Stimulated activated CD4-positive, alpha-beta T cell treated with anti-CD3 and anti-CD28 coated beads, TNF-alpha, amount 100 ng/mL, for 48 hours (primary cell): Measurements from ENCODE around the gene MBD3L2.
"Not testable (repeated sequence)": the region's sequence is repeated elsewhere in the genome, so short reads cannot be mapped to it uniquely, and the experiment has no call there.

Experiments
- DNase-seq, 3 donors: peaks; one replicate each; pipeline ENCODE4 v3.0.0-alpha.2; 2020; ENCODE audit warnings: low read depth in 3 of 3

MBD3L2 gene

DNA sequence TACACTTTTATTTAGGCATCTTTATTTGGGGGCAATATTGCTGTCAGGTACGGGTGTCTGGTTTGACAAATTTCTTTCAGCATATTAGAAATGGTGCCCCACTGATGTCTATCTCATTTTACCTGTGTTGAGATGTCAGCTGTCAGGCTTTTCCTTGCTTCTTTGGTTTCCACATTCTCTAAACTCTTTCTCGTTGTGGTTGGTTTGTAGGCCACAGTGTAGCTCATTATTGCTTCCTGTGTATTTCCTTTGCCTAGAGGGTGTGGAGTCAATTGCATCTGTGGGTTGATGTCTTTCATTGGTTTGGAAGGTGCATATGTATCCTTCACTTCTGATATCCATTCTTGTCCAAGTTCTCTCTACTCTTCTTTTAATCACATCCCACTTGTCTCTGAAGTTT lies 10.9 kb downstream of the MBD3L2 start:
- DNase-seq, result not testable (repeated sequence)

DNA sequence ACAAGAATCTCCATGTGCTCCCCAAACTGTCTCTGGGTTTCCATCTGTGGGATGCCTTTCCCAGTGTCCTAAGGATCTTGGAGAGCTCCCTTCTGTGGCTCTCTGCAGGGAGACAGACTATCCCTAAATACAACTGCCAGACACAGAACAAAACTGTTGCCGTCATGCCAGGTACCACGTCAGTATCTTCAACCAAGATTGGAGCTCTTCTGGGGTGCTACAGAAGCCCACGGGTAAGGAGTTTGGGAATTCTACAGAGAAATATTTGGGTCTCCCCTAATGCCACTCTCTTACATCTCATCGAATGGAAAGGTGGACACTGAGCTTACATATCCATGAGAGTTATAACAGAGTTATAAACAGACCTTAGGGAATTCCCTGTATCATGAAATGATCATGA lies 14.2 kb downstream of the MBD3L2 start:
- DNase-seq, result no peak

DNA sequence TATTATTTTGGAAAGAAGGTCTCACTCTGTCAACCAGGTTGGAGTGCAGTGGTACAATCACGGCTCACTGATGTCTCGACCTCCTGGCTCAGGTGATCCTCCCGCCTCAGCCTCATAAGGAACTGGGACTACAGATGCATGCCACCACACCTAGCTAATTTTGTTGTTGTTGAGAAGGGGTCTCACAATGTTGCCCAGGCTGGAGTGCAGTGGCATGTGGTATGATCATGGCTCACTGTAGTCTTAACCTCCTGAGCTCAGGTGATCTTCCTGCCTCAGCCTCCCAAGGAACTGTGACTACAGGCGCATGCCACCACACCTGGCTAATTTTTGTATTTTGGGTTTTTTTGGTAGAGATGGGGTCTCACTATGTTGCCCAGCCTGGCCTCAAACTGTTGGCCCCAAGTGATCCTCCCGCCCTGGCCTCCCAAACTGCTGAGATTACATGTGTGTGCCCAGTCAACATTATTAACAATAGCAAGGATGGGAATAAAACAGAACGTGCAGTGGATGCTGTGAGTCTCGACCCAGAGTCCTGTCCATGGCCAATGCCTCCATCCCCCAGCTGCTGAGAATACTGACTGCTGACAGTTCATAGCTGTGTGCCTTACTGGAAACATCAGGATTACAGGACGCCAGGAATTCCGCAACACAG lies 14.8 kb downstream of the MBD3L2 start:
- no peak for DNase-seq

DNA sequence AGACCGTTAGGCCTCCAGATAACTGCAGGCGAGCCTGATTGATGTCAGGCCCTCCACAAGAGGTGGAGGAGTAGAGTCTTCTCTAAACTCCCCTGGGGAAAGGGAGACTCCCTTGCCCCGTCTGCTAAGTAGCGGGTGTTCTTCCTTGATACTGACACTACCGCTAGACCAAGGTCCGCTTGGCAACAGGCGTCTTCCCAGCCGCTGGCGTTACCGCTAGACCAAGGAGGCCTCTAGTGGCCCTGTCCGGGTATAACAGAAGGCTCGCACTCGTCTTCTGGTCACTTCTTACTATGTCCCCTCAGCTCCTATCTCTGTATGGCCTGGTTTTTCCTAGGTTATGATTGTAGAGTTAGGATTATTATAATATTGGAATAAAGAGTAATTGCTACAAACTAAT lies 18.0 kb downstream of the MBD3L2 start:
- DNase-seq, result not testable (repeated sequence)

DNA sequence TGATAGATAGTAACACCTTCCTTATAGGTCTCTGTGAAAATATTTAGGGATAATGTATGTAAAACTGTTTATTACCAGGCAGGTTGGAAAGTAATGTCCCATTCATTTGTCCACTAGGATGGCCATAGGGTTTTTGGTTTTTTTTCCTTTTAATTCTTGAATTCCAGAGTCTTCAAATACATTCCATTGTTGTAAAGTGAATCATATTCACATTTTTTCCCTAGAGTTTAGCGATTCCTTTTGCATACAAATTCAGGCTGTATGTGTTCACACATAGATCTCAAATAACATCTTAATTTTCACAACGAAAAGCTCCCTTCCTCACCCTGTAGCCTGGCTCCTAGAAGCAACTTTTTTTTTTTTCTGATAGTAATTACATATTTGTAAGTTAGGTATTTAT lies 18.6 kb downstream of the MBD3L2 start:
- no peak for DNase-seq

DNA sequence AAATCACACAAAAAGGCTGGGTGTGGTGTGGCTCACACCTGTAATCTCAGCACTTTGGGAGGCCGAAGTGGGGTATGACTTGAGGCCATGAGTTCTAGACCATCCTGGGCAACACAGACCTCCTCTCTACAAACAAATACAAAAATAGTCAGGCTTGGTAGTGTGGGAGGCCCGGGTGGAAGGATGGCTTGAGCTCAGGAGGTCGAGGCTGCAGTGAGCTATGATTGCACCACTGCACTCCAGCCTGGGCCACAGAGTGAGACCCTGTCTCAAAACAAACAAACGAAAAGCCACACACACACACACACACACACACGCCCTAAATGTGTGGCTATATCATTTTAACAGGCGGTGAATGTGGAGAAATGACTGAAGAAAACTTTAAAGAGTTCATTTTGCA lies 19.5 kb downstream of the MBD3L2 start:
- no peak for DNase-seq

DNA sequence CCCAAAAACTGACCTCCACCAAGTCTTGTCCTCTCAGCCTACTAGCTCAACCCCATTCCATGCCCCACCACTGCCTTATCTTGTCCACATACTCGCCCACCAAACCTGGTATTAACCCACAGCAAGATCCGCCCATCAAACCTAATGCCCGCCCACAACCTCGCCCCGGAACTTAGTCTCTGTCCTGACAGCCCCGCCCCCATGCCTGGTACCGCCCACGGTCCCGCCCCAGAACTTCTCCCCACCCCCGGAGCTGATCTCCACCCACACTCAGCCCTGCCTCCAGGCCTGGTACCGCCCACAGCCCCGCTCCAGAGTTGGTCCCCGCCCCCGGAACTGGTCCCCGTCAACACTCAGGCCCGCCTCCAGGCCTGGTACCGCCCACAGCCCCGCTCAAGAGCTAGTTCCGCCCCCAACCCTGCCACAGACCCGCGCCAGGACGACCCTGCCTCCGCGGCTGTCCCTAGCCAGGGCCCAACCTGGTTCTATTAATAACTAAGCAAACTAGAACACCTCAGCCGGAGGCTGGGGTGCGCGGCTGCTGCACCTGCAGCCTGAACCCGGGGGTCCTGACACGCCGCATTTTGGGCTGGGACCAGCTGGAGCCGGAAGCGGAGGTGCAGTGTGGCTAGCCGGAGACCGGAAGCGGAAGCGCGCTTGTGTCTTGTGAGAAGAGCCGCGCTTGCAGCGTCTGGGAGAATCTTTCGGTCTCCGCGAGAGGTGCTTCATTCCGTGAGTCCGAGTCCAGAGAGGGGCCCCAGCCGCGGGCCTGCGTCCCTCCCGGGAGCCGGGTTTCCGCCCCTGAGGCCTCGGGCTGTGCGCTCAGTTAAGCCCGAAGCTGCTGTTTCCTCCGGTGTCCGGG lies 20.2 kb downstream of the MBD3L2 start, which contains the start of gene ZNF557:
Gene ZNF557, plus strand, starts transcription at position 662 of the 862 bp plus-strand sequence. CDS start 5,372 bp downstream, outside the sequence.
- peak; percentile 96 to 99 (median 96) for DNase-seq

DNA sequence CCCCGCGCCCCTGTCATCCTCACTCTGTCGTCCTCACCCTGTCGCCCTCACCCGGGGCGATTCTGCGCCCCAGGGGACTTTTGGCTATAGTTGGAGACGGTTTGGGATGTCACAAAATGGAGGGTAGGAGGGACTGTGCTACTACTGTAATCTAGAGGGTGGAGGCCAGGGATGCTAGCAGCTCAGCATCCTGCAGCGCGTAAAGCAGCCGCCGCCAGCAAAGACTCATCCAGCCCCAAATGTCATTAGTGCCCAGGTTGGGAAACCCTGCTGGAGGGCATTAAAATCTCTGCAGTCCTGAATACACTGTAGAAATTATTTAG lies 20.7 kb downstream of the MBD3L2 start:
- no peak for DNase-seq

DNA sequence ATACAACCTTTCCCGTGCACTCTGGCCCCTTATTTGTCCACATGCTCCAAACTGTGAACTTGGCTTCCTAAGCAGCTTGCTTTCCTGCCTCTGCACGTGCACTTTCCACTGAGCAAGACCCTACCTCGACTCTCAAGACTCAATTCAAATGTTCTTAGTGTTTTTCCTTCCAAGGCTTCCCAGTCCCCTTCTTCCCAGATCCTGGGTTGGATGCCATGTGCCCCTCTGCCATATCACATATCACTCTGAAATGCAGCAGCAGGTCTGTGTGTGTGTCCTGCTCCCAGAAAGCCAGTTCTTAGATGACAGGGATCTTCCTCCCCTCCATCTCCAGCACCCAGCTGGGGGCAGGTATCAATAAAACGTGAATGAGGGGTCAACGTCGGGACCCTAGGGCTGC lies 23.4 kb downstream of the MBD3L2 start:
- no peak for DNase-seq

DNA sequence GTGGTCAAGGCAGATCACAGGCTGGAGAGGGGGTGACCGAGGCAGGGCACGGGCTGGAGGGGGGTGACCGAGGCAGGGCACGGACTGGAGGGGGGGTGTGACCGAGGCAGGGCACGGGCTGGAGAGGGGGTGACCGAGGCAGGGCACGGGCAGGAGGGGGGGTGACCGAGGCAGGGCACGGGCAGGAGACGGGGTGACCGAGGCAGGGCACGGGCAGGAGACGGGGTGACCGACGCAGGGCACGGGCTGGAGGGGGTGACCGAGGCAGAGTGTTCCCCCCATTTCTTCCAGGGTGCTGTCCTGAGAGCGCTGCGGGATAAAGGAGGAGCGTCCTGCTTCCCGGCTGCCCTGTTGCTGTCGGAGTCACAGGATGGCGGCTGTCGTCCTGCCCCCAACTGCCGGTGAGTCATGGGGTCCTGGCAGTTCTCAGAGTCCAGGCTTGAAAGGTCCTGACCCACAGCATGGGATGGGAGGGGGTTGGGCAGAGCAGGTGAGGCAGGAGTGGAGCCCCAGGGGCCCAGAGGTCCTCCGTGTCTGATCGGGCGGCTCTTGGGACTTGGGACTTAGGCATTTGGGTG lies 25.7 kb downstream of the MBD3L2 start:
- DNase-seq, result no peak

DNA sequence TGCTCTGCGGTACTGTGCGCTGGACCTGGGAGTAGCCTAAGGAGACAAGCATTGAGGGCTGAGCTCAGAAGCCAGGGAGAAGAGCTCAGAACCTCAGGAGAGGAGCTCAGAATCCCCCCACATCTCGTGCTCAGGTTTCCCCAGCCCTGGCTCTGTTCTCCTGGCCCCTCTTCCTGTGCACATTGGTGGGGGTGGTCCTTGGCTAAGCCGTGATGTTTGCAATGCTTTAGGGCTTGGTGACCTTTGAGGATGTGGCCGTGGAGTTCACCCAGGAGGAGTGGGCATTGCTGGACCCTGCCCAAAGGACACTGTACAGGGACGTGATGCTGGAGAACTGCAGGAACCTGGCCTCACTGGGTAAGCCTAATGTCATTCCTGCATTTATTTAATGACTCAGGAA lies 27.0 kb downstream of the MBD3L2 start:
- DNase-seq, result no peak

DNA sequence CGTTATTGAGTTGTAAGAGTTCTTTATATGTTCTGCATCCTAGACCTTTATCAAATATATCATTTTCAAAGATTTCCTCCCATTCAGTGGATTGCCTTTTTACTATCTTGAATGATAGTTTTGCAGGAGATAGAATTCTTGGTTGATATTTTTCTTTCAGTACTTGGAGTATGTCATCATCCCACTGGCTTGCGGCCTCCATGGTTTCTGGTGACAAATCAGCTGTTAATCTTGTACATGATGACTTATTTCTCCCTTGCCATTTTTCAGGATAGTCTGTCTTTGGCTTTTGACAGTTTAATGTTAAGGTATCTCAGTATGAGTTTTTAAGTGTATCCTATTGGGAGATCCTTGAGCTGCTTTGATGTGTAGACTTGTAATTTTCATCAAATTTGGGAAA lies 28.9 kb downstream of the MBD3L2 start:
- DNase-seq, result no peak

DNA sequence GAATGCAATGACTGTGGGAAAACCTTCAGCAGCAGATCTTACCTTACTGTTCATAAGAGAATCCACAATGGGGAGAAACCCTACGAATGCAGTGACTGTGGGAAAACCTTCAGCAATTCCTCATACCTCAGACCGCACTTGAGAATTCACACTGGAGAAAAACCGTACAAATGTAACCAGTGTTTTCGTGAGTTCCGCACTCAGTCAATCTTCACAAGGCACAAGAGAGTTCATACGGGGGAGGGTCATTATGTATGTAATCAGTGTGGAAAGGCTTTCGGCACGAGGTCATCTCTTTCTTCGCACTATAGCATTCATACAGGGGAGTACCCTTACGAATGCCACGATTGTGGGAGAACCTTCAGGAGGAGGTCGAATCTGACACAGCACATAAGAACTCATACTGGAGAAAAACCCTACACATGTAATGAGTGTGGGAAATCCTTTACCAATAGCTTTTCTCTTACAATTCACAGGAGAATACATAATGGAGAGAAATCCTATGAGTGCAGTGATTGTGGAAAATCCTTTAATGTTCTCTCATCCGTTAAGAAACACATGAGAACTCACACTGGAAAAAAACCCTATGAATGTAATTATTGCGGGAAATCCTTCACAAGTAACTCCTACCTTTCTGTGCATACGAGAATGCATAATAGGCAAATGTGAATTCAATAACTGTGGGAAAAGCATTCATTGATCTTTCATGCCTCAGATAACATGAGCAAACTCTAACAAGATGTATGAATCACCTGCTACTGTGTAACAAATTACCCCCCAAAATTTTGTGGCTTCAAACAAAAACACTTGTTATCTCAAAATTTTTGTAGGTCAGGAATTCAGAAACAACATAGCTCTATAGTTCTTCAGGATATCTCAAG lies 34.2 kb downstream of the MBD3L2 start:
- no peak for DNase-seq

DNA sequence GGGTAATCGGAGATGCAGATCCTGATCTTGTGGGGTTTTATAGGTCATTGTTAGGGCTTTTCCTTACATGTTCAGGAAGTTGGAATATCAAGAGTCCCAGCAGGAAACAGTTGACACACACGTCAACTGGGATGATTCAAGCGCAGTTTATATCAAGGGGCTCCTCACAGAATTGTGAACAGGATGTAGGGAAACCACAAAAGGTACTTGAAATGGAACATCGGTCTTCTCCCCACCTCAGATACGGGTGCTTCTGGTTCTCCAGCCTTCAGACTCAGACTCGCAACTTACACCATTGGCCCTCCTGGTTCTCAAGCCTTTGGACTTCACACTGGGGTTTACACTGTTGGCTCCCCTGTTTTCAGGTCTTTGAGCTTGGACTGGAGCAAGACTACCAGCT lies 39.9 kb downstream of the MBD3L2 start:
- no peak for DNase-seq

DNA sequence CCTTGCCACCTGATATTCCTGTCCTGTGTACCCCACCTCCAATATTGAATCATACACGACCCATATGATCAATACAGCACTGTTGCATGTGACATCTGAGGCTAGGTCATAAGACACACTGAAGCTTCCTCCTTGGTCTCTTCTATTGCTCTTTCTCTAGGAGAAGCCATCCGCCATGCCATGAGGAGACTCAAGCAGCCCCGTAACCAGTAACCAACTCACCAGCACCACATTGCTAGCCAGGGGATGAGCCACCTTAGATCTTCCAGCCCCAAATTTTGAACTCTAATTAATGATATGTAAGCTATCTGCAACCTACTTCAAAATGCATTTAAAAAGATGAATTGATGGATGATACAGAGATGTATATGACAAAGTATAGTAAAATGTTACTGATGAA lies 49.0 kb downstream of the MBD3L2 start:
- DNase-seq, result no peak

DNA sequence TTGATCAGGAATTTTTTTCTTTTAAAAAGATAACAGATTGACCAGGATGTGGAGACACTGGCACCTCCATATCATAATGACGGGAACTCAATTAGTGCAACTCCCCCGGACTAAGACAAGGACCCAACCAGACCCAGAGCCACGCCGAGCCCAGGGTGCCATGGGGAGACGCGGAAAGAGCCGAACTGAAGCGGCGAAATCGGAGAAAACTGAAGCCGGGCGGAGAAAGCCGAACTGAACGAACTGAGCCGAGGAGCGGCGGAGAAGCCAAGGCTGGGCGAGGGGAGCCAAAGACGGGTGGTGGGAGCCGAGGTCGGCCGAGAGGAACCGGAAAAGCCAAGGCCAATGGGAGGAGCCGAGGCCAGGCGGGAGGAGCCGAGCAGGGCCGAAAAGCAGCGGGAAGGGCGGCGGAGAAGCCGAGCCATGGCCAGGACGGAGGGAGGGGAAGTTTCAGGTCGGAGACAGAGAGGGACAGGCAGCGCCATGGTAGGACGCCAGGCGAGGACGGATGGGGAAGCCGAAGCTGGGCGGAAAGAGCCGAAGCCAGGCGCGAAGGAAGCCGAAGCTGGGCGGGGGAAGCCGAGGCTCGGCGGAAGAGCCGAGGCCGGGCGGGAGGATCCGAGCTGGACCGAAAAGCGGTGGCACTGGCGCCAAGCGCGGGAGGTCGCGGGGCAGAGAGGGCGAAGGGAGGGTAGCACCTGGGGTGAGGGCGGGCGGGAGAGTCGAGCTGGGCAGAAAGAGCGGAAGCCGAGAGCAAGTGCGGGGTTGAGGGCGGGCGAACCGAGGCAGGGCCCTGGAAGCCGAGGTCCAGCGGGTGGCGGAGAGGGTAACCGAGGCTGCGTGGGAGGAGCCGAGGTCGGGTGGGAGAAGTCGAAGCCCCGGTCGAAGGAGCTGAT lies 49.8 kb downstream of the MBD3L2 start:
- DNase-seq, result peak; percentile 82 to 88 (median 82)

DNA sequence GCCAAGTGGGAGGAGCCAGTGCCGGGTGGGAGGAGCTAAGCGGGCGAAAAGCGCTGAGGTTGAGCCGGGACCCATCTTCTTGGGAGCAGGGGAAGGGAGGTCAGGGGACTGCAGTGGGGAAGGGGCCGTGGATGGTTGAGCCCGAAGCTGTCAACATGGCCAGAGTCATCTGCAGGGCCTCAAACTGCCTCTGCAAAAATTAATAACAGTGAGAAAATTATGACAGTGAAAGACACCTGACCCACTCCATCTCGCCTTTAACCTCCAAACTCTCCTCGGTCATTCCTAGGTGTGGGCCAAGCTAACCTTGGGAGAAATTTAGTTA lies 50.4 kb downstream of the MBD3L2 start:
- DNase-seq, result no peak
